HG03196 (cell line): ENCODE measurements around the gene HMGB4.

ENCODE experiments used
- ATAC-seq: cut with Tn5 transposase; IDR thresholded peaks from one replicate; pipeline ENCODE4 v1.9.1; 2021; ENCODE audit not compliant: unreplicated experiment

Gene HMGB4

DNA sequence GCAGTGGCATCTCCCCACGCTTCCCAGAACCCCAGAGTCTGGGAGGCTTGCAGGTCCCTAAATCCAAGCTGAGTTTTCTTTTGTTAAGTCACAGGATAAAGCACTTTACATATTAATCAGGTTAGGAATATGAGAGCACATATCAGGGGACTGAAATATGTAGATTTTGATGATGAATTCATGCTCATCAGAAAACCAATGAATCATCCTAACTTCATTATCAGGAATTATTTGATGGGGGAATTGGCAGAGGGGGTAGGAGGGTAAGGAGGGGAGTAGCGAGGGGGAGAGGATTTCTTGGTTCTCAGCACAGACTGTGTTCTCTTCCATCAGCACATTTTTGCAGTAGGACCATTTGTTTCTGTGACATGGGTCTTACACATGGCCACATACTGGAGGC is 32.1 kb downstream of the HMGB4 start:
- no peak for ATAC-seq

DNA sequence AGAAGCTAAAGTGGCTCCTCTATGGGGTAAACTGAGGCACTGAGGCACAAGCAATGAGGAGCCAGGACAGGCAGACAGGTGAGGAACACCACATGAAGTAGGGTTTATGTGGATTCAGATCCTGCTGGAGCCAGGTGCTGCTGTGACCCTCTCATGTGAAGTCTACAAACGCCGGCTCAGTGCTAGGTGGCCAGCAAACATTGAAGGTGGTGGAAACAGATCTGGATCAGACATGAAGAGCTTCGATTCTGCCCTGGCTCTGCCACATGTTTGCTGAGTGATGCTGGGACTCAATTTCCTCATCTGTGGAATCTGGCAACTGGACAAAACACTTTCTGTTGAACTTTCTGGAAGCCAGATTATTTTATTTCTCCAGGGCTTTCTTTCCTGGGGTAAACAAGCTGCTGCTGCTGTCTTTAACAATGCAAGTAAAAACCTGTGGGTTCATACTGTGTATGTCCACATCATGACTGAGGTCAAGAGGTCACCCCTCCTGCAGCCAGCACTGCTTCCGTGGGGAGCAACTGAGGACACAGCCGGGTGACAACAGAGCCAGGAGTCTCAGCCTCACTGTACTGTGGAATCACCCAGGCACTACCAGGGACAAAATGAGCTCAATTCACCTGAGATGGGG is 33.3 kb downstream of the HMGB4 start:
- no peak for ATAC-seq

DNA sequence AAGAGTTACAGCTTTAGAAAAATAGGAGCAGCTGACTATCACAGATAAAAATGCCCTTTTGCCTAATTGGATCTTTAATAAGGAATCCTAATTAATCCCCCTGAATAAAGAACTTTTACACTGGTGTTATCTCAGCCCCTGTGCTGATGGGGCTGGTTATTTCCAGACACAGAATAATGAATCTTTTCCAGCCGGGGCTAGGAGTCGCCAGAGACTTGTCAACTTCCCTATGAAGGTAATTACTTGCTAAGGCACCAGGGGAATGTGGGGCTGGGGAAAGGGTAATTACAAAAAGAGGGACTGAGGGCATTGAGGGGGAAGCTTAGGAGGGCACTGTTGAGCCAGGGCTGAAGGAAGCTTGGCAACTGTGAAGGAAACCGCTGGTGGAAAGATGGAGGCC is 34.5 kb downstream of the HMGB4 start:
- ATAC-seq, result no peak

DNA sequence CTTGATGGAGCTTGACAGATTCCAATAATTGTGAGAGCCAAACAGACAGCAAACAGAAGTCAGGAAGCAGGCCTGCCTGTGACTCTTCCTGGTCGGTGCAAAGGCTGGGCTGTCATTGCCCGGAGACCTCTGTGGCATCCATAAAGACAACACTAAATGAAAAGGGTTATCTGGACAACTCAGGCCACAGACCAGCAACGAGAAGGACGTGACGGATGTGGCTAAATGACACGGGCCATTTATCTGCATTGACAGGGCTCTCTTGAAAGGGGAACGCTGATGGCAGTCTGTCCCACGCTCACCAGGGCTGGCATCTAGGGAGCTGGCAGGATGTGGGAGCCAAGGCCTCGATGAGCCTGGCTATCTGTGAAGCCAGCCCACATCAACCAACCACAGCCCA is 35.0 kb downstream of the HMGB4 start:
- ATAC-seq, result no peak

DNA sequence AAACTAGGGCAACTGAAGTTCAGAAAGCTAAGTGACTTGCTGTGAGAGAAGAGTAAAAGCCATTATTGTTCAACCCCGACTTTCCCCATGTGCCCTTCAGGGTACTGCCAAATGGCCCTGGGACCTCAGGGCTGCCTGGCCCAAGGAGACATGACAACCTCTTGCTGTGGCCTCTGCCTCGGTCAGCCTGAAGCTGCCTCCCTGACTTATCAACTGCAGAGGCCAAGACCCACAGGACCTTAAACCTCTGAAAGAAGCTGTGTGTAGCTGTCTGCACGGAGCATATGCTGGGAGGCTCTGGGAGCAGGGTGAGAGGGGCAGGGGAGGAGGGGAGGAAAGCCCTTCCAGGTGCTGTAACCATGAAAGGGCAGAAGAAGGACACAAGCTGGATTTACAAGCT is 35.9 kb downstream of the HMGB4 start:
- no peak for ATAC-seq

DNA sequence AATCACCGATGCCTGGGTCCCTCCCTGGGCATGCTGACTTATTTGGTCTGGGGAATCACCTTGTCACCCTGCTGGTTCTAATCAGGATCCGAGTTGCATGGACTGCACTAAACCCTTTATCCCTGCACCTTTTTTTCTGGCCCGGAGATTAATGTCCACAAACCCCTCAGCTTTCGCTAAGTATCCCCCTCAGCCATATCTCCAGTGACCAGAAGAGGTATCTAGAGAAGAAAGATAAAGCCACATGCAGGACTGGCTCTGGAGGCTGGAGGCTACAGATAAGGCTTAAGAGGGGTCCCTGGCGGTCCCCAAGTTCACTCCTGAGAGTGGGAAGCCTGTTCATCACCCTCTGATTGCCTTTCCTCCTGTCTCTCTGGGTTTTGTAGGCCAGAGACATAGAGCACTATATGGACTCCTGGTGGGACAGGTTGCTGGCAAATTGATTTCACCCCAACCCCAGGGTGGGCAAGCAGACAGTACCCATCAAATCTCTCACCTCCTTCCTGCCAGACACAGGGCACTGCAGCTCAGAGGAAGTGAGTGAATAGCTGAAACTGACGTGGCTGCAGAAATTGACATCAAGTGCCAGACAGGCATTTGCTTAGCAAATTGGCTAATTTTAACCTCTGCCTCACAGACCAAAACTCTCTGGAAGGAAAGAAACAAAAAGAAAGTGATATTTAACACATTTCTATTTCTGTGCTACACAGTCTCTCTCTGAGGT is 38.8 kb downstream of the HMGB4 start:
- peak; percentile 83 for ATAC-seq

DNA sequence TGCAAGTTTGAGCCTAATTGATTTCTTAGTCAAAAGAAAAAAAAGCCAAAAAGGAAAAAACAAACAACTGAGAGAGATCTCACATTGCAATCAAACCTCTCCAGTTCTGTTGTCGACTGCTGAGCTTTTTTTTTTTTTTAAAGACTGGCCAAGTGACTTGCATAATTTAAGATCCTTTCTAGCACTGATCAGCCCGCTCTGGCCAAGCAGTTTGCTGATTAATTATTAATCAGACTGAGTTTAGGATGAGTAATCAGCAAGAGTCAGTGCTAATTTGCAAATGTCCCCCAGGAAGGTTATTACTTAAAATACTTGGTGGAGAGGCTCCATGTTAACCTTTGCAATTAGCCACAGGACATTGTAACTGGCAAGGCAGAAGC is 39.3 kb downstream of the HMGB4 start:
- peak; percentile 61 for ATAC-seq

DNA sequence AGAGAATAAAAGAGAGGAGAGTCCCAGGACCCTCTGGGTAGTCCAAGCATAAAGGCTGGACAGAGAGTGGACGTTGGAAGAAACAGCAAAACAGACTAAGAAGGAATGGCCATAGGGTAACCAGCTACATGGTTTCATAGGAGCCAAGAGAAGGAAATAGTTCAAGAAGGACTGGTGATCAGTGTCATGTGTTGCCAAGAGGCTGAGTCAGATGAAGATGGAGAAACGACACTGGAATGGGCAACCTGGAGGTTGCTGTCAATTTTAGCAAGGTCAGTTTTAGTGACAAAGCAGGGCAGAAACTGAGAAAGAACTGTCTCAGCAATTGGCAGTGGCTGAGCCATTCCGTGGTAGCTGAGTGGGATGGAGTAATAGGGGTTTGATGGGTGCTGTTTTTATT is 41.4 kb downstream of the HMGB4 start:
- no peak for ATAC-seq

DNA sequence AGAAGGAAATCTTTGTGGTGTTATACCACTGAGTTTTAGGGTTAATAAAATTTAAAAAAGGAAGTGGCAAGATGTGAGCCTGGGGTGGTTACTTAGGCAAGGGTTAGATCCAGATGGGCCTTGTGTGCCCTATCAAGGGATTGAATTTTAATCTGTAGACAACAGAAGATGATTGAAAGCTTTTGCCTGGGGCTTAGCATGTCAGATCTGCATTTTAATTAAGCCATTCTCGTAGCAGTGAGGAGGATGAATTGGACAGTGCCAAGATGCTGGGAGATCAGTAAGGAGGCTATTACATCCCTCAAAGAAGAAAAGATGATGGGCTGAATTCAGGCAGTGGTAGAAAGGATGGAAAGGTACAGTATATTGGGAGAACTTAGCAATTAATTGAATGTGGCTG is 42.3 kb downstream of the HMGB4 start:
- no peak for ATAC-seq

DNA sequence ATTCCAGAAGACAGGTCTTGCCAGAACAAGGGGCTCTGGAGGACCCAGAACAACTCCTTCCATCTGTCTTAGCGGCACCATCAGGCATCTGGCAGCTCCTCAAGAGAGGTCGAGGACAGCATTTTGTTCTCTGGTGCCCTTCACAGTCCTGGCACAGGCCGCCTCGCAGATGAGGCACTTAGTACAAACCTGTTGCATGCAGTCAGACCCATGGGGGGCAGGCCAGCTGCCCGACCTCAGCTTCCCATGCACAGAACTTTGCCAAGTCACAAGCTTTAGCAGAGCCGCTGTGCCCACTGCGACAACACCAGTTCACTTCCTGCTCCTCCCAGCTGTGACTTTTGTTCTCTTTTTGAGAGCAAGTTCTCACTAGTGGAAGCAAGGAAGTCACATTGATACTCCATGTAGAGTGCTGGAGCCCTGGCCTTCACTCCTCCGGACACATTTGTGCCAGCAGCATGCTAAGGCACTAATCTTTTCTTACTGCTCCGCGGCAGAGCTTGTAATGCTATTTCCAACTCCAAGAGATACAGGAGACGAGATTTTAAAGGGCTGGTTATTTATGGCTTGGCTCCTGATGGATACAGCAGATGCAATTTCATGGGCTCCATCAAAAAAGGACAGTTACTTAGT is 44.6 kb downstream of the HMGB4 start:
- ATAC-seq, result no peak
